Measurements from ENCODE around the gene CYP3A7. TPM values are rescaled to one million over a fixed set of nuclear protein-coding genes. Genes with fewer than 3 reads are reported as not detected.
"Not testable (repeated sequence)": the region's sequence is repeated elsewhere in the genome, so short reads cannot be mapped to it uniquely, and the experiment has no call there.

CYP3A7 gene
- total RNA-seq, 2 donors from 2014 or later = not detected

- H3K27ac Mint-ChIP-seq = no peak overlapping the region
- no peak overlapping the region for H3K4me3 Mint-ChIP-seq
- H3K4me1 Mint-ChIP-seq (ENCODE audit: low read depth) = peaks cover 9% of the 10 kb centered on the region
- ATAC-seq (replicated peaks in 1 of 2) (no peak), DNase-seq (no peak)
- peaks cover 11% of the 10 kb centered on the region for H3K27me3 Mint-ChIP-seq (ENCODE audit: low read depth)
- H3K9me3 Mint-ChIP-seq = no peaks in the 10 kb centered on the region
- no peaks in the 10 kb centered on the region for H3K36me3 Mint-ChIP-seq (ENCODE audit: insufficient read depth in 2 of 2)
Observed at GRCh38 chr7:99762680-99763327, 27.8 kb upstream of the CYP3A7 start.

GRCh38 chr7:99755085-99755484 is 20.1 kb upstream of the CYP3A7 start:
- H3K9me3 Mint-ChIP-seq = no peaks in the 10 kb centered on the region
- no peaks in the 10 kb centered on the region for H3K36me3 Mint-ChIP-seq (ENCODE audit: insufficient read depth in 2 of 2)
- H3K4me3 Mint-ChIP-seq = no peak overlapping the region
- ATAC-seq (replicated peaks in 1 of 2) (no peak), DNase-seq (no peak)
- no peaks in the 10 kb centered on the region for H3K4me1 Mint-ChIP-seq (ENCODE audit: low read depth)
- peaks cover 12% of the 10 kb centered on the region for H3K27me3 Mint-ChIP-seq (ENCODE audit: low read depth)
- no peak overlapping the region for H3K27ac Mint-ChIP-seq

- no peak overlapping the region for H3K27ac Mint-ChIP-seq
- peaks cover 19% of the 10 kb centered on the region for H3K4me1 Mint-ChIP-seq (ENCODE audit: low read depth)
- no peak overlapping the region for H3K4me3 Mint-ChIP-seq
- DNase-seq (no peak), ATAC-seq (replicated peaks in 1 of 2) (no peak)
- H3K27me3 Mint-ChIP-seq (ENCODE audit: low read depth) = peaks cover 12% of the 10 kb centered on the region
- no peaks in the 10 kb centered on the region for H3K9me3 Mint-ChIP-seq
- no peaks in the 10 kb centered on the region for H3K36me3 Mint-ChIP-seq (ENCODE audit: insufficient read depth in 2 of 2)
Observed at GRCh38 chr7:99752356-99752755, 17.4 kb upstream of the CYP3A7 start.

GRCh38 chr7:99751322-99752052 is 16.5 kb upstream of the CYP3A7 start:
- H3K36me3 Mint-ChIP-seq (ENCODE audit: insufficient read depth in 2 of 2); H3K4me3 Mint-ChIP-seq; H3K9me3 Mint-ChIP-seq; H3K27ac Mint-ChIP-seq; DNase-seq; ATAC-seq (replicated peaks in 1 of 2): not testable (repeated sequence)
- peaks cover 12% of the 10 kb centered on the region for H3K27me3 Mint-ChIP-seq (ENCODE audit: low read depth)
- peaks cover 19% of the 10 kb centered on the region for H3K4me1 Mint-ChIP-seq (ENCODE audit: low read depth)

- DNase-seq = peak; percentile 23 to 27
- Mint-ChIP-seq H3K4me3 (peak overlapping the region; percentile 3 to 25), H3K9me3 (peaks cover 0 to 4% of the 10 kb centered on the region in 2 donors), H3K27me3 (ENCODE audit: low read depth) (peaks cover 12% of the 10 kb centered on the region), H3K36me3 (ENCODE audit: insufficient read depth in 2 of 2) (peaks cover 3 to 6% of the 10 kb centered on the region in 2 donors), H3K4me1 (ENCODE audit: low read depth) (peaks cover 19% of the 10 kb centered on the region), H3K27ac (peak overlapping the region; percentile 29)
- peak; percentile 95 to 97 for ATAC-seq (replicated peaks in 1 of 2)
Observed at GRCh38 chr7:99748846-99749579, 14.0 kb upstream of the CYP3A7 start.

GRCh38 chr7:99746915-99747314 is 11.9 kb upstream of the CYP3A7 start:
- ATAC-seq (replicated peaks in 1 of 2); H3K27ac Mint-ChIP-seq; H3K9me3 Mint-ChIP-seq; DNase-seq; H3K4me3 Mint-ChIP-seq; H3K36me3 Mint-ChIP-seq (ENCODE audit: insufficient read depth in 2 of 2); H3K27me3 Mint-ChIP-seq (ENCODE audit: low read depth): not testable (repeated sequence)
- H3K4me1 Mint-ChIP-seq (ENCODE audit: low read depth) = peaks cover 19% of the 10 kb centered on the region

- ATAC-seq (replicated peaks in 1 of 2); H3K27me3 Mint-ChIP-seq (ENCODE audit: low read depth); DNase-seq; H3K36me3 Mint-ChIP-seq (ENCODE audit: insufficient read depth in 2 of 2); H3K27ac Mint-ChIP-seq; H3K4me3 Mint-ChIP-seq; H3K9me3 Mint-ChIP-seq: not testable (repeated sequence)
- peaks cover 29% of the 10 kb centered on the region for H3K4me1 Mint-ChIP-seq (ENCODE audit: low read depth)
Observed at GRCh38 chr7:99745395-99745794, 10.4 kb upstream of the CYP3A7 start.

GRCh38 chr7:99742737-99743394 is 7.9 kb upstream of the CYP3A7 start:
- Mint-ChIP-seq H3K4me1 (ENCODE audit: low read depth) (peaks cover 26% of the 10 kb centered on the region), H3K4me3 (no peak overlapping the region), H3K36me3 (ENCODE audit: insufficient read depth in 2 of 2) (peaks cover 9 to 13% of the 10 kb centered on the region in 2 donors), H3K9me3 (peaks cover 0 to 7% of the 10 kb centered on the region in 2 donors), H3K27ac (no peak overlapping the region), H3K27me3 (ENCODE audit: low read depth) (no peaks in the 10 kb centered on the region)
- no peak for DNase-seq
- no peak for ATAC-seq (replicated peaks in 1 of 2)

GRCh38 chr7:99741441-99741795 is 6.4 kb upstream of the CYP3A7 start:
- Mint-ChIP-seq H3K27me3 (ENCODE audit: low read depth) (no peaks in the 10 kb centered on the region), H3K9me3 (peaks cover 0 to 7% of the 10 kb centered on the region in 2 donors), H3K27ac (no peak overlapping the region), H3K4me1 (ENCODE audit: low read depth) (peaks cover 23% of the 10 kb centered on the region), H3K36me3 (ENCODE audit: insufficient read depth in 2 of 2) (peaks cover 9 to 10% of the 10 kb centered on the region in 2 donors), H3K4me3 (no peak overlapping the region)
- no peak for DNase-seq
- ATAC-seq (replicated peaks in 1 of 2) = no peak

GRCh38 chr7:99740573-99741440 is 5.8 kb upstream of the CYP3A7 start:
- H3K27ac Mint-ChIP-seq = peak overlapping the region; percentile 61
- peak overlapping the region in 1 of 2 donors; percentile 30 for H3K4me3 Mint-ChIP-seq
- peaks cover 0 to 7% of the 10 kb centered on the region in 2 donors for H3K9me3 Mint-ChIP-seq
- no peaks in the 10 kb centered on the region for H3K27me3 Mint-ChIP-seq (ENCODE audit: low read depth)
- H3K4me1 Mint-ChIP-seq (ENCODE audit: low read depth) = peaks cover 23% of the 10 kb centered on the region
- peaks cover 9 to 10% of the 10 kb centered on the region in 2 donors for H3K36me3 Mint-ChIP-seq (ENCODE audit: insufficient read depth in 2 of 2)
- ATAC-seq (replicated peaks in 1 of 2) (peak; percentile 79 to 83), DNase-seq (no peak)

- DNase-seq (no peak), ATAC-seq (replicated peaks in 1 of 2) (peak; percentile 59 to 68)
- H3K27me3 Mint-ChIP-seq (ENCODE audit: low read depth) = no peaks in the 10 kb centered on the region
- H3K36me3 Mint-ChIP-seq (ENCODE audit: insufficient read depth in 2 of 2) = peaks cover 7 to 9% of the 10 kb centered on the region in 2 donors
- H3K9me3 Mint-ChIP-seq = peaks cover 0 to 7% of the 10 kb centered on the region in 2 donors
- H3K4me3 Mint-ChIP-seq = peak overlapping the region in 1 of 2 donors; percentile 30
- H3K4me1 Mint-ChIP-seq (ENCODE audit: low read depth) = peaks cover 23% of the 10 kb centered on the region
- peak overlapping the region; percentile 61 for H3K27ac Mint-ChIP-seq
Observed at GRCh38 chr7:99739699-99740572, 4.9 kb upstream of the CYP3A7 start.

Data from activated T-cell treated with anti-CD3 and anti-CD28 coated beads, Interleukin-2, amount 50 U/mL, for 72 hours (primary cell).